ENCODE results near the gene ADGRV1. TPM values are rescaled to one million over a fixed set of nuclear protein-coding genes. Genes with fewer than 3 reads are reported as not detected.
"Not testable (repeated sequence)": the region's sequence is repeated elsewhere in the genome, so short reads cannot be mapped to it uniquely, and the experiment has no call there.

The ADGRV1 gene
- total and polyA plus RNA-seq, 2 experiments from 2014 or later, result 15.5 to 19.6 TPM

DNA sequence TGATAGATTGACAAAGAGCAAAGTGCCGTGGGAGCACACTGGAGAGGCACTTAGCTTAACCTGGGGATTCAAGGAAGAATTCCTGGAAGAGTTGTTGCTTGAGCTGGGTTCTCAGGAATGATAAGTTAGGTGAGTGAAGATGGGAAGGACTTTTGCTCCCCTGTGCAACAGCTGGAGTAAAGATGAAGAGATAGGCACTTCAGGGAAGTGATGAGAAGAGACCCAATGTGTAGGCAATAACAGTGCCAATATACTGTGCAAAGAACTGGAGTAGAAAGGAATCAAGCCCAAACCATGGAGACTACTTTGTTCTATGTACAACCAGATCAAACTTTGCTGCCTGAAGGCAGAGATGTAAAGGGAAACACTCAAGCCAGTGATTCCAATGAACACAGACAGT lies 92.2 kb downstream of the ADGRV1 start:
- H3K4me1 ChIP-seq (ENCODE audit: low read depth), result peaks cover 4% of the 10 kb centered on the region
- no peak overlapping the region for H3K27ac ChIP-seq
- no peaks in the 10 kb centered on the region for H3K36me3 ChIP-seq
- DNase-seq (ENCODE audit: low read depth in 1 of 2, low spot score in 1 of 2), result no peak
- TF ChIP-seq CTCF (IDR thresholded peaks at IDR 0.05; ENCODE audit: low read depth, low read length), result no peak
- H3K27me3 ChIP-seq, result no peaks in the 10 kb centered on the region
- H3K9me3 ChIP-seq (ENCODE audit: low read depth), result no peaks in the 10 kb centered on the region
- H3K4me3 ChIP-seq, result no peak overlapping the region

DNA sequence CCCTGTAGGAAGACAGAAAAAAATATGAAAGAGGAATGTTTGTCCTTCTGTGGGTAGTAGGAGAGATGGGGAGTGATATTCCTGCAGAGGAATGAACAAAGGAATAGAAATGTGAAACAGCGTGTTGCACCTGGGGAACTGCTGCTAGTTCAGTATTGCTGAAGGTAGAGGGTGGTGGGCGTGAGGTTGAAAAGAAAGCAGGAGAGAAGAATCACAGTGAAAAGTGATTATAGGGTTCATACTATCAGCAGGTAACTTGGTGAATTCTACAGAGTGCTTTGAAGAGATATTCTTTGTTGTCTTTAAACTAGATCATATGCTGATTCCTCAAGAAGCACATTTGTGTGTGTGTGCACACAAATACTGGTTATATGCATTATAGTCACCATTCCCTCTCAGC lies 95.6 kb downstream of the ADGRV1 start:
- no peaks in the 10 kb centered on the region for H3K36me3 ChIP-seq
- no peak overlapping the region for H3K4me3 ChIP-seq
- H3K27me3 ChIP-seq, result no peaks in the 10 kb centered on the region
- H3K4me1 ChIP-seq (ENCODE audit: low read depth), result peaks cover 4% of the 10 kb centered on the region
- TF ChIP-seq CTCF (IDR thresholded peaks at IDR 0.05; ENCODE audit: low read depth, low read length), result no peak
- DNase-seq (ENCODE audit: low read depth in 1 of 2, low spot score in 1 of 2), result no peak
- H3K9me3 ChIP-seq (ENCODE audit: low read depth), result no peaks in the 10 kb centered on the region
- no peak overlapping the region for H3K27ac ChIP-seq

DNA sequence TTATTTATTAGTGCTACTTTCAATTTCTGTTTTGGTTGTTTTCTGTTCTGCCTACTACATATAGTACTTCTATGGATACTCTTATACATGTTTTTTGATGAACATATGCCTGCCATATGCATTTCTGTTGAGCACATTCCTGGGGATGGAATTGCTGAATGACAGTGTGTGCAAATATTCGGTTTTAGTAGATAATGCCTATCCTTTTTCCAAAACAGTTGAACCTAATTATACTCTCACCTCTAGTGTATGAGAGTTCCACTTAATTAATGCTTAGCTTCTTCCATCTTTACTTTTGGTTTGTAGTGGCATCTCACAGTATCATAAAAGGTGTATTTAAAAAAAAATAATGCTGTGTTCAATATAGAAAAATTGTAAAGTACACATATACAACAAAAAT lies 96.8 kb downstream of the ADGRV1 start:
- peaks cover 4% of the 10 kb centered on the region for H3K4me1 ChIP-seq (ENCODE audit: low read depth)
- no peak for TF ChIP-seq CTCF (IDR thresholded peaks at IDR 0.05; ENCODE audit: low read depth, low read length)
- no peak overlapping the region for H3K4me3 ChIP-seq
- no peaks in the 10 kb centered on the region for H3K36me3 ChIP-seq
- DNase-seq (ENCODE audit: low read depth in 1 of 2, low spot score in 1 of 2), result no peak
- H3K27ac ChIP-seq, result no peak overlapping the region
- H3K9me3 ChIP-seq (ENCODE audit: low read depth), result no peaks in the 10 kb centered on the region
- no peaks in the 10 kb centered on the region for H3K27me3 ChIP-seq

DNA sequence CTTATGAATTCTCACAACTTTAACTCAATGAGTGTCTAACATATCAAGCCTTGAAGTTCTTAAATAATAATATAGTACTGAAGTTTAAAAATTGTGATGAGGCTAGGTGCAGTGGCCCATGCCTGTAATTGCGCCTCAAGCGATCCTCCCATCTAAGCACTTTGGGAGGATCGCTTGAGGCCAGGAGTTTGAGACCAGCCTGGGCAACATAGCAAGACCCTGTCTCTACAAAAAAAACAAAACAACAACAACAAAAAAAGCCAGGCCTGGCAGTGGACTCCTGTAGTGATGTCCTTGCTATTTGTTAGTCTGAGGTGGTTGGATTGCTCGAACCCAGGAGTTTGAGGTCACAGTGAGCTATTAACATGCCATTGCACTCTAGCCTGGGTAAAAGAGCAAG lies 98.4 kb downstream of the ADGRV1 start:
- no peak for DNase-seq (ENCODE audit: low read depth in 1 of 2, low spot score in 1 of 2)
- no peaks in the 10 kb centered on the region for H3K36me3 ChIP-seq
- H3K4me3 ChIP-seq, result no peak overlapping the region
- H3K9me3 ChIP-seq (ENCODE audit: low read depth), result no peaks in the 10 kb centered on the region
- TF ChIP-seq CTCF (IDR thresholded peaks at IDR 0.05; ENCODE audit: low read depth, low read length), result no peak
- peaks cover 4% of the 10 kb centered on the region for H3K4me1 ChIP-seq (ENCODE audit: low read depth)
- H3K27ac ChIP-seq, result no peak overlapping the region
- H3K27me3 ChIP-seq, result no peaks in the 10 kb centered on the region

GRCh38 chr5:90657788-90658187 lies 99.2 kb downstream of the ADGRV1 start:
- TF ChIP-seq CTCF (IDR thresholded peaks at IDR 0.05; ENCODE audit: low read depth, low read length), result no peak
- no peak overlapping the region for H3K27ac ChIP-seq
- no peaks in the 10 kb centered on the region for H3K27me3 ChIP-seq

GRCh38 chr5:90658620-90659019 lies 100.0 kb downstream of the ADGRV1 start:
- Histone ChIP-seq H3K27ac (no peak overlapping the region), H3K4me1 (ENCODE audit: low read depth) (peaks cover 4% of the 10 kb centered on the region), H3K4me3 (no peak overlapping the region)

More at GRCh38 chr5:90657788-90658187, 99.2 kb downstream of the ADGRV1 start:
- no peak for DNase-seq (ENCODE audit: low read depth in 1 of 2, low spot score in 1 of 2)
- Histone ChIP-seq H3K9me3 (ENCODE audit: low read depth) (no peaks in the 10 kb centered on the region), H3K4me1 (ENCODE audit: low read depth) (peaks cover 4% of the 10 kb centered on the region), H3K36me3 (no peaks in the 10 kb centered on the region), H3K4me3 (no peak overlapping the region)

DNA sequence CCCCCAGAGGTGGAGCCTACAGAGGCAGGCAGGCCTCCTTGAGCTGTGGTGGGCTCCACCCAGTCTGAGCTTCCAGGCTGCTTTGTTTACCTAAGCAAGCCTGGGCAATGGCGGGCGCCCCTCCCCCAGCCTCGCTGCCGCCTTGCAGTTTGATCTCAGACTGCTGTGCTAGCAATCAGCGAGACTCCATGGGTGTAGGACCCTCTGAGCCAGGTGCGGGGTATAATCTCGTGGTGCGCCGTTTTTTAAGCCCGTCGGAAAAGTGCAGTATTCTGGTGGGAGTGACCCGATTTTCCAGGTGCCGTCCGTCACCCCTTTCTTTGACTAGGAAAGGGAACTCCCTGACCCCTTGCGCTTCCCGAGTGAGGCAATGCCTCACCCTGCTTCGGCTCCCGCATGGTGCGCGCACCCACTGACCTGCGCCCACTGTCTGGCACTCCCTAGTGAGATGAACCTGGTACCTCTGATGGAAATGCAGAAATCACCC lies 109.5 kb downstream of the ADGRV1 start:
- not testable (repeated sequence) for DNase-seq (ENCODE audit: low read depth in 1 of 2, low spot score in 1 of 2); H3K27ac ChIP-seq; H3K4me3 ChIP-seq; H3K27me3 ChIP-seq; H3K36me3 ChIP-seq; H3K9me3 ChIP-seq (ENCODE audit: low read depth); H3K4me1 ChIP-seq (ENCODE audit: low read depth)

More at GRCh38 chr5:90658620-90659019, 100.0 kb downstream of the ADGRV1 start:
- no peak for DNase-seq (ENCODE audit: low read depth in 1 of 2, low spot score in 1 of 2)
- no peaks in the 10 kb centered on the region for H3K27me3 ChIP-seq
- TF ChIP-seq CTCF (IDR thresholded peaks at IDR 0.05; ENCODE audit: low read depth, low read length), result no peak
- no peaks in the 10 kb centered on the region for H3K9me3 ChIP-seq (ENCODE audit: low read depth)
- no peaks in the 10 kb centered on the region for H3K36me3 ChIP-seq
